ENCODE data around the gene MLF1.

MLF1 gene

DNA sequence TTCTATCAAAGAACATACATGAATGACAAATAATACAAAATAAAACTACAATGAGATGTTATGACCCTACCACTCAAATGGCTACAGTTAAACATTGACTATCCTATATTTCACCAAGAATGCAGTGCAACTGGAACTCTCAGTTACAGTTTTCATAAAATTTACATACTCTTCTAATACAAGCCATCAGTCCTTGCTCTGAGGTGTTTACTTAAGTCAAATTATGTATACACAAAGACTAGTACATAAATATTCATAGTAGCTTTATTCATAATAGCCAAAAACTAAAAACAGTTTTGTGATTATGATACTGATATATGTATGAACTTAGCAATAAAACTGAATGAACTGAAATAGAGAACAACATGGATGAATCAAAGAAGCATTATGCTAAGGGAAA, 19.2 kb downstream of the MLF1 start:
- DNase-seq = no peak

DNA sequence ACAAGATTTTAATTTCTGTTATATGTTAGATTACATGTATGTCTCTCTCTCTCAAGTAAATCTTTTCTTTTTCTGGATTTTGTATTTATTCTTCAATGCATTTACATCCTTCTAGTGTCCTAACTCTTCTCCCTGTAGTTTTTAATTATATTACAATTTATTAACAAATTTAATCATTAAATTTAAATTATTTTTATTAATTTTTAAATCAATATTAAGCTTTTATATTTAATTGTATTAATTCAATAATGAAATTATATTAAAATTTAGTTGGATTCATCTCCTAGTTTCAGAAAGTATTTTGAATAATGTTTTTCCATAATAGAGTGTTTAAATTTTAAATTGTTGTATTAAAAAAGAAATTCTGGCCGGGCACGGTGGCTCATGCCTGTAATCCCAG, 29.8 kb downstream of the MLF1 start:
- DNase-seq = no peak

DNA sequence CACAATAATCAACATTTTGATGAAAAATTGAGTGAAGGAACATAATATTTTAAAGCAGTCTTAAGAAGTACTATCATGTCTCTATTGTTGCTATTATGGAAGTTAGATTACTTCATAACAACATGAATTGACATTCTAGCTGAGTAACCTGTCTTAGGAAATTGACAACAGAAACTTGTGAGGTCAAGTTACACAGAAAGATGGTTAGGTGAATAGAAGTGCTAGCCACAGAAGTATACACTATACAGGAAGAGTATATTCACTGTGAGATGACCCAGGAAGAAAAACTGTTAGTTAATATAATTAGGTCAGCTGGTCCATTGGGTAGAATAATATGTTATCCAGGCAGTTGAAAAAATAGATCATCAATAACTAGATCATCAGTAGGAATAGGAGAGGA, 31.2 kb downstream of the MLF1 start:
- DNase-seq = no peak

DNA sequence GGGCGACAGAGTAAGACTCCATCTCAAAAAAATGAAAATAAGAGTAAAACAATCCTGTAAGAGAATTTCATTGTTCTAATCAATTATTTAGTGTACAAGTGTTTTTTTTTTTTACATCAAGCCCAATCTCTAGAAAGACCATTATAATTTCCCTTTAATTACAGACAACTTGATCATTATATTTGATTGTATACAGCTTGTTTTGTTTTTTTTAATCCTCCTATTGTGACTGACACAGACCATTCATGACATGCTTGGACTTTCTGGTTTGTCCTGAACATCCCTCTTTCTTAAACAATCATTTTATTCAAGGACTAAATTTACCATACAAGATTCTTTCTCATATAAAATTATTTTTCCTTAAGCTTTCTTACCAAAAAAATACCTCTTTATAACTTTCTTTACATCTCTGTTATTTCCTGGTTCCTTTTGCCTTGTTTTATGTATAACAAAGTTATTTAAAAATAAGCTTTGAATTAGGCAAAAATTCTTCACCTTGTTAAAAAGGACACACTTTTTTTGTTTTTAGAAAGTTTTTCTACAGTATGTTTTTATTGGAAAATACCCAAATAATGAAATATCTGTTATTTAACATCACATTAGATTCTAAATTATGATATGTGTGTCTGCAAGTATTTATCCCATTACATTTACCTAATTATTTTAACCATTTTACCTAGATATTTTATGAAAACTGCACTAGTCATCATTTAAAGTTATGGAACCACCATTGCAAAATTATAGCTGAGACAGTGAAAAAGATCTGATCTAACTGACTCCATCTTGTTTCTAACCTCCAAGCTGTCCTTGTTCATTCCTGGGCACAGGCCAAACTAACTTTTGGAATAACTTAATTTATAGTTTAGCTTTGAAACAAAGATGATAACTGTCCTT, 47.2 kb downstream of the MLF1 start:
- no peak for DNase-seq

DNA sequence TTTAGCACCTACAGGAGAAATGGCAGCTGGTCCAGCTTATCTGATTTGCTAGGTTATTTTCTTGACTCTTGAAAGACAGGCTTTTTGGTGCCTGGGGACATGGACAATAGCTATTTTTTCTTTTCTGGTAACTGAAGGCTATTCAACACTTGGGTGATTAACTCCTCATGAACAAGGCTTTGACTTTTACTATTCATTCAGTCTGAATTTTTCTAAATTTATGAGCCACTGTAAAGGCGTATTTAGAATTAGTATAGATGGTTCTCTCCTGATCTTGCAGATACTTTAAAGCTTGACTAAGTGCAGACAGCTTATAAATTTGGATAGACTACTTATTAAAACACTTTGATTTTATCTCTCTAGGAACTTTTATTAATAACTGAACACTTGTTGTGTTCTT, 54.9 kb downstream of the MLF1 start:
- DNase-seq = no peak

DNA sequence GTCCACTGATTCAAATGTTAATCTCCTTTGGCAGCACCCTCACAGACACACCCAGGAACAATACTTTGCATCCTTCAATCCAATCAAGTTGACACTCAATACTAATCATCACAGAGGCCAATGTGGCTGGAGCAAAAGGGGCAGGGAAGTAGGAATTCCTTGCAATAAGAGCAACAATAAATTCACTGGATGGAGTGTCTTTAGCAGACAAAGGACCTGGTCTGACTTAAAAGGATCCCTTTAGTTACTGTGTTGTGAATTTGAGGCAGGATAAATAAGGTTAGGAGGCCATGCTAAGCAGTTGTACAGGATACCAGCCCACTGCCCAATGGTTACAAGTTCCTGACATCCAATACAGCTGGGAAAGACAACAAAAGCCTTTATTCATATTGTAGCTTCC, 61.0 kb downstream of the MLF1 start:
- no peak for DNase-seq

DNA sequence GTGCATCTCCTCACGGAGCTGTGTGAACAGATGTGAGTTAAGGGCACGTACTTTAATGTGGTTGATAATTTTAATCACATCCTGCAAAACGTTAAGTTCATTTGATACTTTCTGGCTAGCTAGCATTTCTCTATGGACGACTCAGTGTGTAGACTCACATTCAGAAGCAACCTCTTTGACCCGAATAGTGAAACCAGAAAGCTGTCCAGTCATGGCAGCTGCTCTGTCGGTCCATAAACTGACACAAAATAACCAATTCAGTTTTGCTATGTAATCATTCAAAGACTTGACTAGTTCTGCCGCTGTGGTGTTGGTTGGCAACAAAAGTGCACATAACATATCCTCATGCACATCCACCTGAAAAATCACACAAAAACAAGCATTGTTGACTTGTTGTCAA, 69.7 kb downstream of the MLF1 start:
- DNase-seq = no peak

DNA sequence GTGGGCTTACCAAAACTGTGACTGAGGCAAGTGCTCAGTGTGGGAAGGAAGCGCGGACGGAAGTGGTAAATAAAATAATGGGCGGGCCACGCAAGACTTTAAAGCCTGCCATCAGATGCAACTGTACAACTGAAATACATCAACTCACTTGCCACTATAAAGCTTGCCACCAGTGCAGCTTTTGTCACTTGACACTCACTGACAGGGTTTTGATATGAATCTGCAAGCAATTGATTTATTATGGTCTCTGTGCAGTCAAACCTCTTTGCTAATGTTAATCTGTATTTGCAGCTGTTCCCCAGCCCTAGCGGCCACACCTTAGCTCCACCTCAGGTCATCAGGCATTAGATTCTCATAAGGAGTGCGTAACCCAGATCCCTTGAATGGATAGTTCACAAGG, 71.0 kb downstream of the MLF1 start:
- DNase-seq = no peak

DNA sequence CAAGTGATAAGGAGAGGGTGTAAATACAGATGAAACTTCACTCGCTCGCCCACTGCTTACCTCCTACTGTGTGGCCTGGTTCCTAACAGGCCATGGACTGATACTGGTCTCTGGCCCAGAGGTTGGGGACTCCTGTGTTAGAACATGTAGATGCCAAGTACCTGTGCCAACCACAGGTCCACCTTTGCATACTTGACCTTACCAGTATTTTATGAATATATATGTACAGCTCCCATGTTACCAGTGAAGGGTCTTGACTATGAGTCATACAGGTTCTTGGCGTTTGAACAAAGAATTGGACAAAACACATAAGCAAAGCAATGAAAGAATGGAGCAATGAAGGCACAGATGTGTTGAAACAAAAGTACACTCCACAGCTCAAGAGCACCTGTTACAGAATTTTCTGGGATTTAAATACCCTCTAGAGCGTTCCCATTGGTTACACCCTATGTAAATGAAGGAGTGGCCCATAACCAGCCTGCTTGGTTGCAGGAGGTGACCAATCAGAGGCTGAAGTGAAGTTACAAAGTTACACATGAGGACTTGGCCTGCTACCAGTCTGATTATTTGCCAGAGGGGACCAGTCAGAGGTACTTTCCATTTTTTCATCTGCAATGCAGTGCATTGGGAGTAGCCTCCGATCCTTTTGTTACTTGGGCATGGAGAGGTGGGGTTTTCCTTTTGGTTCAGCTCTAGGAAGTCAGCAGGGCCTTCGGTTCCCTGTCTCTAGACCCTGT, 71.6 kb downstream of the MLF1 start:
- no peak for DNase-seq

DNA sequence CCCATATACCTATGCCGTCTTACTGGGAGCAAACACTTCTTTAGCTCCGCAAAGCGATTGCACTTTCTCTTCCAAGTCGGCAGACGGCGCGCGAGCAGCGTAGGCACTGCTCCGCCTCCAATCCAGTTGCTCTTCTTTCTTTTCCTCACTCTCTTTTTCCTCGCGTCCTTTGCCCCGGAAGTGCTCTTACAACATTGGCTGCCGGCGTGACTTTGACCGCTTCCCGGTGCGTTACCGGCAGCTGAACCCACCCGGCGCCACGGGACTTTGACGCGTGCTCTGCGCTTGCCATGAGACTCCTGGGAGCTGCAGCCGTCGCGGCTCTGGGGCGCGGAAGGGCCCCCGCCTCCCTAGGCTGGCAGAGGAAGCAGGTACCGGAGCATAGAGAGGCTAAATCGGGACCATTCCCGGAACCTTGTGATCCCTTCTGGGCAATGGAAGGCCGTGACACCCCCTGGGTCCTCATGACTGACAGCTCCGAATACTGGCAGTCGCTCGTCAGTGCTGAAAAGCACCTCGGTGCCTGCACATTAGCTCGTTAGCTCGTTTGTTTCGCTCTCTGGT, 73.4 kb downstream of the MLF1 start, which contains the start of gene GFM1:
Gene GFM1 (plus strand): TSS at position 183 of the 564 bp plus-strand sequence. CDS start 108 bp downstream, at position 291.
- peak; percentile 91 for DNase-seq

DNA sequence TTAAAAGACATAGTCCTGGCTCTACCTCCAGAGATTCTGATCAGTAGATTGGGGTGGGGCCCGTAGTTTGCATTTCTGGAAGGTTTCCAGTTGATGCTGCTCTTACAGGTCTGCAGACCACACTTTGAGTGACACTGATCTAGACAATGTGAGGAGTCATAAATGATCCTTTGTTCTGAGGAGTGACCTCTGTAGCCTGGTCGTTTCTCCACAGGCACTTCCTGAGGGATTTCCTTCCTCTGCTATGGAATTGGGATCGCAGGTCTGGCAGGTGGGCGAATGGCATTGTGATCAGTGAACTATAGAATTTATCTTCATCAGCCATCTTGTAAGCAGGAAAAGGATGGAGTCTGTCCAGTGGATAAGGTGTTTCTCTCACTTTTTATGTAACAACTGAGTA, 78.8 kb downstream of the MLF1 start:
- DNase-seq = no peak

DNA sequence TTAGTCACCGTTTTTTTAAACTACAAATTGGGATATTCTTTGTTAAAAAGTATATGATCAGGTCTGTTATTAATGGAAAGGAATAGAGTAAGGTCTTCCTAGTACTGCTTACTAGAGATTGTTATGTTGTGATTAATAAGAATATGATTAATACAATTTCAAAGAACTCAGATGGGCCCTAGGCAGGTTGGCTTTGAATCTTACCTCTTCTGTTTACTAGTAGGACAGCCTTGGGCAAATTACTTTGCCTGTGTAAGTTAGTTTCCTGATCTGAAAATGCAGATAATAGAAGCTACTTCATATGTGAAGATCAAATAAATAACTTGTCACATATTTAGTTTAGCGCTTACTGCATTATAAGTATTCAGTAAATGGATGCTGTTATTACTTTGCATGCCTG, 80.2 kb downstream of the MLF1 start:
- no peak for DNase-seq

DNA sequence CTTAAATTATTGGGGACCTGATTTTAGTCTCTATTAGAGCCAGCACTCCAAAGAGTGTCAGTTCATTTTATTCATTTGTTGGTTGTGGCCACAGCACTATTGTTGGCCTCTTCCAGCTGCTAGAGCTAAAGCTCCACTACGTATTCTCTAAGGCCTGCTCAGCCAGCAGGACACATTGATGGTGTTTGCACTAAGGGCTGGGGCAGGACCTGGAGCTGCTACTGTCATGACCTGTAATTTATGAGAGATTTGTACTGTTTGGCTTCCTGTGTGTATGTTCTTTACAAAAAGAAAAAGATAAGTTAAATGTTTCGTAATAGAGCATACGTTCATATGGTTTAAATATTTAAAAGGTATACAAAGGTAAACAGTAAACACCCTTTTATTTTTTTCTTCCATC, 81.5 kb downstream of the MLF1 start:
- DNase-seq = no peak
